NCI-H82 treated with DMSO at 0.1 percent for 48 hours (cell line): ENCODE results near the gene USP12.

Experiments
- DNase-seq: peaks from one replicate; lab custom pipeline; 2025; ENCODE audit not compliant: unreplicated experiment; lab: John Stamatoyannopoulos, UW

USP12 gene

DNA sequence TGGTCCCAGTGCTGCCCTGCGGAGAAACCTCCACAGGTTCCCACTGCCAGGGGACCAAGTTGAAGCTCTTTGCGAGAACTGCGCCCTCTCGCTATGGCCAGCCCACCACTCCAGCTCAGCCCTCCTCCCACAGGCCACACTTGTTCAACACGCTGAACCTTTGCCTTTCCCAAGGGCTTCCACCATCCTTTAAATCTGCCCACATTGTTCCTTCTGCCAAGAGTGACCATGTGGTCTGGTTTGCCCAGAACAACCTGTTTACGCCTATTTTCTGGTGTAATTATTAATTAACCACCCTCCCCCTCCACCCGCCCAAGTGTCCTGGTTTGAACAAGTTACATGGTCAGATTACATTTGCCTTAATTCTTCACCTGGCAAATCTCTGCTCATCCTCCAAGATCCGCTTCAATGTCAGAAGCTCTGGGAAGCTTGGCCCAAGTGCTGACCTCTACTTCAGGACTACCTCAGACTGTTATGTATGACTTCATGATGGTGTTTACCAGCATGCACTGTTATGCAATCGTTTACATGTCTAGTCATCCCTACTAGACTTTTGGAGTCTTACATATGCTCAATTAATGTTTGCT lies 12.0 kb upstream of the USP12 start:
- no peak for DNase-seq

DNA sequence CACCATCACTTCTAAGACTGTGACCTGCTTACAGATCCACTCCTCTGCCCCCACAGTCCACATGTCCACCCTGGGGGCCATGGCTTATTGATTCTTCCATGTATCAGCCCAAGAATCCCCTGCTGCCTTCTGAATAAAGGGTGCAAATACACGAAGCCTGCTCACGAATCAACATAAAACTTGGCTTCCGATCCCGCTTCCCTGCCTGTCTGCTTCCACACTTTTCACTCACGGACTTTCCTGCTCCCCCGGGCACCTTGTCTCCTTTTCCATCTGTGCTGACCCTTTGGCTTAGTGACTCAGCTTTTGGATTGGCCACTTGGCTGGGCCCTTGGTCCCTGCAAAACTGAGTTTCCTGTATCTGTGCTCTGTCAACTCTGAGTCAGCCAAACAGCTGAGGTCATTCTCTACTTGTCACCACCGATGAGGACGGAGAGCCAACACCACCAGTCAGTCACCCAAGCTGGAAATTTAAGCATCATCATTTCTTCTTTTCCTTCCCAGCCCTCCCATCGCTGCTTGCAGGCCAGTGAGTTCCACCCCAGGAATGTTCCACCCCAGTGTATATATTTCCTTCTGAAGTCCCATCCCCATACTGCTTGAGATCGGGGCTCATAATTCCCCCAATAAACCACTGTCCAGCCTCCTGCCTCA lies 11.4 kb upstream of the USP12 start:
- no peak for DNase-seq

DNA sequence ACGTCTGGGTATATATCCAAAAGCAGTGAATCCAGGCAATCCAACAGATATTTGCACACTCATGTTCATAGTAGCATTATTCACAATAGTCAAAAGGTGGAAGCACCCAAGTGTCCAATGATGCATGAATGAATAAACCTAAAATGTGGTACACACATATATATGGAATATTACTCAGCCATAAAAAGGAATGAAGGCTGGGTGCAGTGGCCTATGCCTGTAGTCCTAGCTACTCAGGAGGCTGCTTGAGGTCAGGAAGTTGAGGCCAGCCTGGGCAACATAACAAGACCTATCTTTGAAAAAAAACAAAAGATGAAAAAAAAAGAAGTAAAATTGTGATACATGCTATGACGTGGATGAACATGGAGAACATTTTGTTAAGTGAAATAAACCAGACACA lies 10.4 kb upstream of the USP12 start:
- DNase-seq = no peak

DNA sequence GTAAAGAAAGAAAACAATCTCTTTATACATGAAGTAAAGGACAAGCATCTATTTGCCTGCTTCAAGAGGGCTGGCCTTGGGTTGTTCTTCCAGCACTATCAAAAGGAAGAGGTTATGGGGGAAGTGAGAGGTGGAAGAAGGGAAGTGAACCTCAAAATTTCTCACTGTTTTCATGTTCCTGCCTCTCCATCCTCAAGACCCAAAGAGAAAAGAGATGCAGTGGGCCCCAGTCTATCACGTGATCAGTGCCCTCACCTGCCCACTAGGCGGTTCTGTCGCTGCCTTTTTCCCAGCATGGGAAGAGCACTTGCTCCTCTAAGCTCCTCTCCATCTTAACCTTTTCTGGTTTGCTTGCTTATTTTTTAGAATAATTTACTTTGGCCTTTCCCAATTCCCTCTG lies 6.2 kb upstream of the USP12 start:
- no peak for DNase-seq

DNA sequence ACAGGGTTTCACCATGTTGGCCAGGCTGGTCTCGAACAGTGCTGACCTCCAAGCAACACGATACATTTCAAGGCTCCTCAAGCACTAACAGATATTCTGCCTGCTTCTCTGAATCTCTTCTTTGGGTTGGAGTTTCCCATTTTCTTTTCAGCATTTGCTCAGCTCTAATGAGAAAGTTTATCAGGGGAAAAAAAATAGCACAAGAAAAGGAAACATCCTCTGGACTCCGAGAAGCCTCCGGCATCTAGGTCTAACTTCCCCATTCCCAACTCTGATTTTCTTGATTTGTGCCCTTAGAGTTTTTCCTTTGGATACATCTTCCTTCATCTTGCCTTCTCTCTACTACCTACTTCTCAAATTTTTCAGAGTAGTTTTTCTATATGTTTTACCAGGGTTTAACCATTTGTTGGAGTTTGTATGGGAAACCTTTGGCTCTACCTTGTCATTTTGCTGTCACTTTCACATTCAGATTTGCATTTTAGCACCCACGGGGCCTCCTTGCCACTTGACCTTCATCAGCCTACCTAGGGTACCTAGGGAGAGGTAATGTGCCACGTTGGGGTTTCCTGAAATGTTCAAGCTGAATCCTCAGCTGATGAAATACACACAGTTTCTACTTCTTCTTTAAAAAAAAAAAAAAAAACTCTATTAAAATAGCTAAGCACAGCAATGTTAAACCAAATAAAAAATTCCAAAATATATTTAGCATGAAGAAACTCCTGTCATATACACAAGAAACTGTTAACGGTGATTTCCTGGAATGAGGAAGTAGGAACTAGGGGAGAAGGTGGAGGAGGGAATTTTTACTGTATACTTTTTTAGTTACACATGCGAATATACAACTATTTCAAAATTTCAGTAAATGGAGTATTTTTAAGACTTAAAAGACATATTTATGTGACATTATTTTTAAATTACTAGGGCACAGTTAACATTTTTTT lies 5.1 kb upstream of the USP12 start:
- no peak for DNase-seq

DNA sequence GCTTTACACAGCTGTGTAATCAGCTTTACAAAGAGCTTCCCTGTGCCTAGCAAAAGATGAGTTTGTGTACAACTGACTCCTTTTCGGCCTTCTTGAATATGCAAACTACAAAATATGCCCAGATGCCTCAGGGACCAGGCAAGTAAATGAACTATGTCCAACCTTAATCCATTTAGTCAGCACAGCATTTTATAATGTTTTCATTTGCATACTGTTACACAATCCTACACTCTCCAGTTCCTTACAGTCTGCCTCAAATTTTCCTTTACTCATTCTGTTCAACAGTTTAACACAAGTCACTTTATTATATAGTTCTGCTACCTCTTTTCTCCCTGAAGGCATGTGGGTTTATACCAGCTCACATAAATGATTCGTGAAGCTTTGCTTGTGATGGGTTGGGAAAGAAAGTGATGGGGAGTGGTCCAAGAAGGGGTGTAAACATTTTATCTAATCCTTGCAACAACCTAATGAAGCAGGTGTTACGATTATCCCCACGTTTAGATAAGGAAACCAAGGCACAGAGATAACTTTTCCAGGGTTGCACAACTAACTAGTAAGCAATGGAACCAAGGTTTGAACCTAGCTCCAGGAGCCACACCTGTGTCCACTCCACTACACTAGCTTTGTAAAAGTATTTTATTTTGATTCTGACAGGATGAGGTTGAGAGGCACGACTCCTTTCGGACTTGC lies 3.3 kb upstream of the USP12 start:
- no peak for DNase-seq

DNA sequence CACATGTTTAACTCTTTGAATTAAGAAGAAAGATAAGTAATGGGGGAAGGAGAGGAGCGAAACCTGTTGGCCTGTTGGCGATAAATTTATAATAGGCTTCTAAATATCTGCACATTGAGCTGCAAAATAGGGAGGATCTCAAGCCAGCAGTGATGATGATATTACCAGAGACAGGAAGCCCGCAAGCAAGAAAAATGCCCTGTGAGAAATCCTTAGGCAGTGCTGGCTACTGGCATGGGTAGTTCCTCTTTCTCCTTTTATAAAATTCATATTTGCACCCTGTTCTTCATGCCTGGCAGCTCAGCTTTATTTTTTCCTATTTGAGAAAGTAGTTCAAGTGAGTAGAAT lies 858 bp upstream of the USP12 start:
- no peak for DNase-seq

DNA sequence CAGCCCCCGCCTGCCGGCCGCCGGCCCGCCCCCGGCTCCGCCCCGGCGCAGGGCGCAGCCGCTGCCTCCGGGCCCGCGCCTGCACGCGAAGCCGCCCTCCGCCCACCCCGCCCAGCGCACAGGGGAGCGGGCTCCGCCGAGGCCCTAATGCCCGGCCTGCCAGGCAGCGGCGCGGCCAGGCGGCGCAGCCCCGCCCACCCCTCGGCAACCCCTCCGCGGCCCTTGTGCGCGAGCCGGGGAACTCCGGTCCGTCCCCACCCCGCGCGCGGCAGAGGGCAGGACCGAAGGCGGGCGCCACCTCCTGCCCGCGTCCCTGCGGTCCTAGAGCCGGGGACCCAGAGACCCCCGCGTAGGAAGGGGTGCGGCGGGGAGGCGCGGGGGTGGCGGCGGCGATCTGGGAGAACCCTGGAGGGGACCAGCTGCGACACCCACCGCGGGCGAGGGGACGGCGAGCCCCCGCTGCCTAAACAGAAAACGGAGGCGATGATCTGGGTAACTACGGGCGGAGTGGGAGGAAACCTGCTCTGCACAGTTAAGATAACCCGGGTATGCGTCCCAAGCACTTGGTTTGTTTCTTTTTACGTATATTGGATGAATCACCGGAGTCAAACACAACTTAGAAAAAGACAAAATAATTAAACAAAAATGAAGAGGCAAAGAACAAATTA lies 350 bp upstream of the USP12 start:
- DNase-seq = peak; percentile 68

DNA sequence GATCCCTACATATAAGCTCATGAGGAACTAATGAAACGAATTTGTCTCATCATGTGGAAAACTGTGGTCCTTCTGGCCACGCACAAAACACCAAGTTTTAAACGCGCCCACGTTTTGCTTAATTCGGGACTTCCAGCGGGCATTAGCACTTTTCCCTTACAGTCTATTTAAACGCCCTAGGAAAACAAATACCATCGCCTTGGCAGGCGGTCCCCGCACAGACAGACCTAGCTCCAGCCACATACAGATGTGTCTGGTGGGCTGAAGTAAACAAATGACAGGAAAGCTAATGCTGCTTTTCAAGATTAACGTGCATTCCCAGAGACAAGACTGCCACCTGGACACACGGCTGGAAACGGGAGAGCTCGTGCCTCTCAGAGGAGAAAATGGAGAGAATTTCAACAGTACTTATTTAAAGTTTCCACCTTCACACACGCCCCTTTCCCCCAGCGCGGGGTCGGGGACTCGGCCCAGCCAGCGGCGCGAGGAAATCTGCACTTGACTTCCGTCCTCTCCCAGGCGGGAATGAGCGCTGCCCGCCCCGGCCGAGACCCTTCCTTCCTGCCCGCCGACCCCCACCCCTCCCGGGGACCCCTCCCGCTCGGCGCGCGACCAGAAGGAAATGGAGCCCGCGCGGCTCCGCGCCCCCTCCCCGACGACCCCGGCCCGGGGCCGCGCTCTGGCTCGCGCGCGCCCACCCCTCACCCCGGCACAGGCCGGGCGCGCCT lies 931 bp downstream of the USP12 start:
- peak; percentile 44 for DNase-seq

DNA sequence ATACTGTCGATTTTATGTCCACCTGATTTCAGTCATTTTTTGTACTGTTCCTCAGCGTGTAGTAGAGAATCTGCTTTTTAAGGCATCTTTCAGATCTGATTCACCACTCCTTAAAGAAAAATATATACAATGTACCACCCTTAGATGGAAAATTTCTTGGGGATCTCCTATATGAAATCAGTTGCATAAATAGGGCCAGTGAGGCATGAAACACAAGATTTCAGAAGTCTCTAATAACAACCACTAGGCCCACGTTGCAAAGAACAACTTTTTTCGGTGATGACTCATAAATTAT lies 1.4 kb downstream of the USP12 start:
- no peak for DNase-seq

DNA sequence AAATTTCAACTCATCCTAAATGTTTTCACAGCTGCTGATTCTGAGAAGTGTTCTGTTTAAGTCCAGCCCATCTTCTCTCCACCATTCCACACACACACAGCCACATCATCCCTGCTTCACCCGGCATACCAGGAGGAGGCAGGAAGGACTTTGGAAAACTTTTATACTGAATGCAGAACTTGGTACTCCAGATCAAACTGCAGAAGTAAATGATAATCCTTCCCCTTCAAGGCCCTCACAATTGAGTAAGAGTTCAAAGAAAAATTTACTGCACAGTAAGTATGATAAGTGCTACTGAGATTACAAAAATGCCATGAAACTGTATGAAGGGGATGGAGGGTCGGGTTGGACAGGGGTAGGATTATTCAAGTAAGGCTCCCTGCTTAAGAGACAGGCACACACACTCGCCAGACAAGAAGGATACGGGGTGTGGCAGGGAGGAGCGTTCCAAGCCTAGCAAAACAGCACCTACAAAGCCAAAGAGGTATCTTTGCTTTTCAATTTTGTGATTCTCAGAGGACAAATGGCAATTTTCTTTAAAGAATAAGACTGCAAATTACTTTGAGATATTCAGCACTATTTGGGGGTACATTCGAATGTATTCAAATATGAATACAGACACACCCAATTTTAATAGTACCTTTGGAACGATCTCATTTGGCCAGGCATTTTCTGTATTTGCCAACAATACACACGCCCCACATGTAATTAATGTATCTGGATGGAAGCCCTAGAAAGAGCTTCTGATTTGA lies 2.5 kb downstream of the USP12 start:
- no peak for DNase-seq

DNA sequence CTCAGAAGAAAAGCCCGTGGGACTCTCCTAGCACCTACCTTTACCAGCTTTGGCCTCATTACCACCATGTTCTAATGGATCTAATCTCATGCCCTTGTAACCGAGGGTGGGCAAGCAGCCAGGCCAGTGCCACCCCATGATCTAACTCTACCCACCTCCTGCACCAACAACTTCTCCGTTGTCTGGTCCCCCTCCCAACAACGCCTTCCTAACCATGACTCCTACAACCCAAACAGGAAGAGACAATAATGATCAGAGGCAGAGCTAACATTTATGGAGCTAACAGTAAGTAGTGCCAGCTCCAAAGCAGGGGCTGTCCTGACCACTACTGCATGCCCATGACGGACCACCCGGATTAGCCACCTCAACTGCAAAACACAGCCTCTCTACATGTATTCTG lies 3.5 kb downstream of the USP12 start:
- no peak for DNase-seq

DNA sequence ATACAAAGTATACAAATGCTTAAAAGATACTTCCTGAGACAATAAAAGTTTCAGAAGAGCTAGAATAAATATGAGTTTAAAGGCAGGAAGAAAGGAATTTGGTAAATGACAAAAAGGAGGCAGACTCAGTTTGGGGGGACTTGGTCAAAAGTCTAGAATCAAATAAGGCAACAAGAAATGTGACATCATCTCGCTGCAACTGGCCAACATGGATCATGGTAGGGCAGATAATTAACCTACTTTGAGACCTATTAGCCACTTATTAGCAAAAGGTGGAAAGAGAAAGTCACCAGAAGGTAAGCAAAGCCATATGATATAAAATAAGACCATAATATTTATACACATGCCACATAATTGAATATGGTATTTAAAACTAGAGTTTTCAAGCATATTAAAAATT lies 5.3 kb downstream of the USP12 start:
- no peak for DNase-seq

DNA sequence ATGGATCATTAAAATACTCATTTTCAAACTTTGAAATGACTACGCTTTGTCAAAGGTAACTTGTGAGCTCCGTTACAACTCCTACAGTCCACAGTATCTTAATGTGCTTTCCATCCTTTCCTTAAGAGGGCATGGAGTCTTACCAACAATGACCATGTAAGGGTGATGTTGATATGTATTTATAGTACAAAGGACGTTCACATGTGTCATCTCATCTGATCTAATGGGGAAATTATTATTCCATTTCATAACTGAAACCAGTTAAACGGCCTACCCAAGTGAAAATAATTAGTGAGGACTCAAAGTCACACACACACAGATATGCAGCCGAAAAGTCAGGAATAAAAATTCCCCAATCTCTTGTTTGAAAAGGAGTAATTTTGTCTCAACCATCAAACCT lies 9.6 kb downstream of the USP12 start:
- no peak for DNase-seq

DNA sequence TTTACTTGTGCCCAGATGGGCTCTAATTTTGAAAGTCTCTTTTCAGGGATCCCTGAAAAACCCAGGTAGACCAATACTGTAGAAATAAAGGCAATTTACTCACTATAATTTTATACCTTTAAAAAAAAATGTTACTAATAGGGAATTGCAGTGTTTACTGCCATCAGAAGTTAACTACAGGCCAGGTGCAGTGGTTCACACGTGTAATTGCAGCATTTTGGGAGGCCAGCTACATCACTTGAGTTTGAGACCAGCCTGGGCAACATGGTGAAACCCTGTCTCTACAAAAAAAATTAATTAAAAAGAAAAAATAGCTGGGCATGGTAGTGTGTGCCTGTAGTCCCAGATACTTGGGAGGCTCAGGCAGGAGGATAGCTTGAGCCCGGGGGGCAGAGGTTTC lies 10.2 kb downstream of the USP12 start:
- DNase-seq = no peak

DNA sequence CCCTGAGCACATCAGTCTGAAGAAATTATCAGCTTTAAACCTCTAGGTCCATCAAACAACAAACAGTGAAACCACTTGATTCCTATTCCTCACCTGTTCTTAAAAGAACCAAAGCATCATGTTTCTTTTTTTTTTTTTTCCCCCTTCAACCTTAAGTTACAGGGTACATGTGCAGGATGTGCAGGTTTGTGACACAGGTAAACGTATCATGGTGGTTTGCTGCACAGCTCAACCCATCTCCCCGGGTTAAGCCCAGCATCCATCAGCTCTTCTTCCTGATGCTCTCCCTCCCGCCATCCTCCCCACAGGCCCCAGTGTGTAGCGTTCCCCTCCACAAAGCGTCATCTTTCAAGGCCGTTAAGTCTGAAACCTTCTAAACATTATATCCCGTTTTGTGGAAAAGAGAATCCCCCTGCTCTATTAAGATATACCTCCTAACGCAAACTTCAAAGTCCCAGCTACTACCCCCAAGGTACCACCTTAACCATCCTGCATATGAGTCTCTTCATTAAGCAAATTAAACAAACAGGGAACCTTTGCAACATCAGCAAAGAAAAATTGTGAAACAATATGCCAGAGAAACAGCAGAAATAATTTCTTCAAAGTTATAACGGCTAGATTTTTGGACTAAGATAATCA lies 10.8 kb downstream of the USP12 start:
- no peak for DNase-seq

DNA sequence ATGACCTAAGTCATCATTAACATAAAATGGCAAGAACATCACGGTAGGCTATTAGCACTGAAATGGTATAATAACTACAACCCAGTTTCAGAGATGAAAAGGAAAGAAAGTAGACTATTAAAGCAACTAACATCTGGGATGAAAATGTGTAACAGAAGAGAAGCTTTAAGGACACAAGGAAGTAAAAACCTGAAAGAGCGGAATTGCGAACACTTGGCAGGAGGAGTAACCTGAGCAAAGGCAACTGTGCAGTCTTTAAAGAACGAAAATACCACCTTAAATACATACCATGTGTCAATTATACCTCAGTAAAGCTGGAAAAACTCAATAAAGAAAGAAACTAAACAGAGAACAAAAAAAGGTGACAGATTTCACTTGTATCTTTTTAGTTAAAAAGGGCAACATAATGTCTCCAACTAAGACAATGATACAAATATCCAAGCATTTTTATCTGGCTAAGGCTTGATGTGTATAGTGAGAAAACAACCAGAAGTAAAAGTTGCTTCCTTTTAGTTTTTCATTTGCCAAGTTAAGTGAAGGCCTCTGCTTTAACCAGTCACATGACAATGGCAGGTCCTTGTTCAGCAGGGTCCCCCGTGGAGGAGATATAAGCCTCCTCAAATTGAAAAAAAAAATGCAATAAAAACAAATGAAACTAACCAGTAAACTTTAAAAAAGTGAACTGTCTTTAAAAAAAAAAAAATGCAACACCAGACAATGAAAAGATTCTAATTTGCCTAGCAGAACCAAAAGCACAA lies 11.6 kb downstream of the USP12 start:
- no peak for DNase-seq

DNA sequence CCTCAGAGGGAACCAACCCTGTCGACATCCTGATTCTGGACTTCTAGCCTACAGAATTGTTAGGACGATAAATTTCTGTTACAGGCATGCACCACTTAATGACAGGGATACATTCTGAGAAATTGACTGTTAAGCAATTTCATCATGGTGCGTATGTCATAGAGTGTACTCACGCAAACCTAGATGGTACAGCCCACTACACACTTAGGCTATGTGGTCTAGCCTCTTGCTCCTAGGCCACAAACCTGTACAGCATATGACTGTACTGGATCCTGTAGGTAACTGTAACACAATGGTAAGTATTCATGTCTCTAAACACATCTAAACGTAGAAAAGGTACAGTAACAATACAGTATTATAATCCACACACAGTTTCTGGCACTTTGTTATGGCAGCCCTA lies 13.3 kb downstream of the USP12 start:
- no peak for DNase-seq
